HepG2 (cell line): ENCODE measurements around the gene ENGASE. TPM values are rescaled to one million over a fixed set of nuclear protein-coding genes. Genes with fewer than 3 reads are reported as not detected.

Experiments used
- ATAC-seq: fragments of 200-7000 bp; cut with Tn5 transposase; 3 replicates; pipeline ENCODE4 v1.9.1; 2020; ENCODE audit warnings: mild to moderate bottlenecking, moderate library complexity
- BruUV-seq: library from RNA; stranded (reverse); fragments of 400-500 nt; replicated peaks from 2 replicates; lab custom pipeline; 2021; lab: Mats Ljungman, UMichigan
- CTCF ChIA-PET: fragments of 300-600 bp; formaldehyde crosslinking; extraction: SDS; loops from one replicate; lab custom pipeline; 2021; ENCODE audit warnings: low total read pairs, inconsistent platforms, low intra/inter-chr PET ratio; lab: Yijun Ruan, JAX
- POLR2A ChIA-PET: fragments of 350-600 bp; sonication (Branson Sonifier 250); formaldehyde crosslinking; loops from one replicate; lab custom pipeline; 2020; ENCODE audit warnings: antibody characterized with exemption, inconsistent platforms; lab: Yijun Ruan, JAX
- DNase-seq: peaks from one replicate; pipeline ENCODE4 v3.0.0-alpha.2; 2015; ENCODE audit warnings: low spot score
- FAIRE-seq: peaks from 3 replicates; lab custom pipeline; 2011; peaks lifted over from hg19 to GRCh38; lab: Jason Lieb, UNC
- H2AFZ ChIP-seq: one replicate; pipeline ENCODE4 v1.6.1; 2011; ENCODE audit warnings: low read length, inconsistent platforms
- H3K27ac ChIP-seq: fragments of 300-600 bp; 3 replicates; pipeline ENCODE4 v1.8.0; 2011; ENCODE audit warnings: mixed run types, mild to moderate bottlenecking, mixed read lengths, low read length, inconsistent platforms; ENCODE audit not compliant: insufficient read depth; ENCODE audit errors: extremely low read length
- H3K27me3 ChIP-seq, 2 experiments: fragments of 200-600 bp in 1 of 2; 2 replicates in 1 of 2; 3 replicates in 1 of 2; pipeline versions ENCODE4 v1.6.0 to v1.8.0; 2011; ENCODE audit warnings: low read length in 2 of 2, mild to moderate bottlenecking in 2 of 2, moderate library complexity in 2 of 2, inconsistent platforms in 1 of 2; ENCODE audit not compliant: insufficient read depth in 2 of 2, control insufficient read depth in 1 of 2
- H3K36me3 ChIP-seq, 2 experiments: fragments of 200-600 bp in 1 of 2; replicated peaks in 1 of 2; 2 replicates in 1 of 2; 3 replicates in 1 of 2; pipeline versions ENCODE4 v1.5.1 to v1.8.0; 2011; ENCODE audit warnings: low read length in 2 of 2, inconsistent platforms in 1 of 2; ENCODE audit not compliant: insufficient read depth in 2 of 2, control insufficient read depth in 1 of 2
- H3K4me1 ChIP-seq: 2 replicates; pipeline ENCODE4 v1.5.1; 2012; ENCODE audit warnings: low read length, inconsistent platforms; ENCODE audit not compliant: insufficient read depth
- H3K4me2 ChIP-seq: 2 replicates; pipeline ENCODE4 v1.6.0; 2011; ENCODE audit warnings: low read depth, low read length, inconsistent platforms
- H3K4me3 ChIP-seq, 3 experiments: fragments of 200-600 bp in 1 of 3; sonication (generic), shearing (Covaris generic) in 1 of 3; replicated peaks in 1 of 3; 2 replicates each; pipeline ENCODE4 v1.5.1; 2011 to 2016; ENCODE audit warnings: low read length in 3 of 3, inconsistent platforms in 2 of 3, low read depth in 2 of 3, mild to moderate bottlenecking in 2 of 3, control low read depth in 1 of 3, mixed read lengths in 1 of 3; ENCODE audit not compliant: insufficient read depth in 1 of 3
- H3K79me2 ChIP-seq: one replicate; pipeline ENCODE4 v1.6.1; 2011; ENCODE audit warnings: low read length, inconsistent platforms; ENCODE audit not compliant: insufficient read depth
- H3K9ac ChIP-seq: 2 replicates; pipeline ENCODE4 v1.6.0; 2011; ENCODE audit warnings: mild to moderate bottlenecking, low read depth, low read length, inconsistent platforms; ENCODE audit not compliant: insufficient read depth
- H3K9me3 ChIP-seq: 2 replicates; pipeline ENCODE4 v1.5.1; 2012; ENCODE audit warnings: mild to moderate bottlenecking, low read length
- H4K20me1 ChIP-seq: 2 replicates; pipeline ENCODE4 v1.6.0; 2011; ENCODE audit warnings: inconsistent platforms, mild to moderate bottlenecking, low read length, moderate library complexity; ENCODE audit not compliant: insufficient read depth
- FLYWCH1 ChIP-seq: sonication (generic); formaldehyde crosslinking; IDR thresholded peaks from 2 replicates; pipeline ENCODE4 v1.8.1; 2023; ENCODE audit warnings: mild to moderate bottlenecking, missing genetic modification reagents
- HMGA1 ChIP-seq: sonication (generic); formaldehyde crosslinking; conservative IDR thresholded peaks from 2 replicates; pipeline ENCODE4 v1.4.0; 2020; ENCODE audit warnings: missing genetic modification reagents
- HMGXB3 ChIP-seq: sonication (generic); formaldehyde crosslinking; IDR thresholded peaks from 2 replicates; pipeline ENCODE4 v1.4.0; 2020; ENCODE audit warnings: missing genetic modification reagents, borderline replicate concordance
- HNRNPL ChIP-seq: fragments of 200-400 bp; formaldehyde crosslinking; IDR thresholded peaks from 2 replicates; pipeline ENCODE4 v1.6.1; 2017; ENCODE audit warnings: mild to moderate bottlenecking, low read depth, low read length
- MXD1 ChIP-seq: sonication (generic); formaldehyde crosslinking; IDR thresholded peaks from 2 replicates; pipeline ENCODE4 v1.4.0; 2020; ENCODE audit warnings: mild to moderate bottlenecking, missing genetic modification reagents
- TRIM22 ChIP-seq: fragments of 450-650 bp; IDR thresholded peaks from 2 replicates; pipeline ENCODE4 v1.6.1; 2017
- ZFP36L1 ChIP-seq: sonication (generic); formaldehyde crosslinking; IDR thresholded peaks from 2 replicates; pipeline ENCODE4 v1.8.0; 2022; ENCODE audit warnings: mild to moderate bottlenecking, missing genetic modification reagents, moderate library complexity
- ZFP90 ChIP-seq: sonication (generic); formaldehyde crosslinking; IDR thresholded peaks from 2 replicates; pipeline ENCODE4 v1.8.0; 2022; ENCODE audit warnings: missing genetic modification reagents, mild to moderate bottlenecking, inconsistent platforms, borderline replicate concordance
- ZNF263 ChIP-seq: sonication (generic); formaldehyde crosslinking; IDR thresholded peaks from 2 replicates; pipeline ENCODE4 v1.4.0; 2020; ENCODE audit warnings: missing genetic modification reagents
- WGBS: methylation state at CpG from one replicate; pipeline ENCODE4 v1.1.6; 2017; ENCODE audit warnings: low lambda C conversion rate; 5-methylcytosine and 5-hydroxymethylcytosine counted together
- in situ Hi-C: cut with HindIII; loops from 2 replicates; pipeline ENCODE4 v1.10.0; 2017; ENCODE audit warnings: low pct_unique_long_range_greater_than_20kb; ENCODE audit not compliant: extremely low pct_ligation_motif_present
- intact Hi-C: fragments of 100-400 bp; cut with micrococcal nuclease; formaldehyde crosslinking; loops from one replicate; pipeline ENCODE4 v1.10.0; 2022; ENCODE audit not compliant: unreplicated experiment
- polyA plus RNA-seq, 8 experiments: library from polyadenylated mRNA; depleted of rRNA in 3 of 8; stranded (reverse) in 7 of 8; unstranded in 1 of 8; fragments of >200 nt; fragmentation: Illumina TruSeq in 4 of 8; extraction: Trizol in 4 of 8; gene quantifications; 2 replicates each; pipeline versions ENCODE4 v1.2.1 to v1.2.3, GENCODE V29; 2011 to 2016; ENCODE audit warnings: low read depth in 4 of 8, missing spikeins in 1 of 8, mixed read lengths in 1 of 8; ENCODE audit not compliant: insufficient read depth in 1 of 8
- total RNA-seq, 5 experiments: library from RNA; depleted of rRNA; stranded (reverse); fragments of >200 nt; fragmentation: Illumina TruSeq; extraction: Trizol; gene quantifications; 2 replicates each; pipeline ENCODE4 v1.2.3, GENCODE V29; 2016; ENCODE audit warnings: low read depth in 1 of 5

ENGASE gene
- total and polyA plus RNA-seq, 2 of the 13 experiments (the other 11 are each of a cell fraction or from before 2014, with no cell fraction given), result 10.6 to 18.1 TPM

GRCh38 chr17:79024901-79025737 is 49.5 kb upstream of the ENGASE start (continued):
- TF ChIP-seq TRIM22 (no peak), ZNF263 (peak; percentile 64; the same call in 1 of the 2 replicates), ZFP36L1 (CRISPR knock-in tag) (no peak), HNRNPL (no peak), ZFP90 (no peak)
- TF ChIP-seq, all 625 proteins: peak for 17

GRCh38 chr17:79026376-79027273 is 48.0 kb upstream of the ENGASE start:
- WGBS, result 12% methylated on average over 15 of the region's 16 CpGs
- ATAC-seq, result peak; percentile 66
- intact Hi-C loops (loop anchor here (1.0 to 5.0 kb wide), 2 partner anchors 7 to 39 kb away; no protein-coding TSS in a partner anchor), in situ Hi-C loops (no loop called here)
- H2AFZ ChIP-seq, result no peak overlapping the region
- H3K36me3 ChIP-seq, result no peaks in the 10 kb centered on the region; a peak in 1 of 5 replicates
- no peaks in the 10 kb centered on the region for H4K20me1 ChIP-seq
- peaks cover 0 to 9% of the 10 kb centered on the region in 2 experiments; a peak in 1 of 5 replicates for H3K27me3 ChIP-seq
- H3K4me3 ChIP-seq, result peak overlapping the region; percentile 56 to 82 (median 57)
- H3K79me2 ChIP-seq, result peaks cover 8% of the 10 kb centered on the region
- no TSS peak for BruUV-seq
- peak overlapping the region; percentile 95 for H3K27ac ChIP-seq
- peaks cover 79% of the 10 kb centered on the region for H3K4me1 ChIP-seq
- peak overlapping the region; percentile 99 for H3K4me2 ChIP-seq
- ChIA-PET CTCF (interaction anchor here (1.4 kb wide), 1 partner anchor 20 kb away, joined by 3 read pairs; no protein-coding TSS in a partner anchor), POLR2A (interaction anchor here (0.6 to 4.6 kb wide), 46 partner anchors 8 to 1646 kb away, joined by 3 to 127 read pairs (median 5); partner anchors contain the start of genes CANT1, CBX8, ENGASE and LGALS3BP)
- FAIRE-seq, result peak; percentile 94
- H3K9ac ChIP-seq, result peak overlapping the region; percentile 94
- DNase-seq, result peak; percentile 99
- no peaks in the 10 kb centered on the region for H3K9me3 ChIP-seq
- TF ChIP-seq MXD1 (CRISPR knock-in tag) (no peak; the same call in none of the 2 replicates), FLYWCH1 (CRISPR knock-in tag) (no peak), HMGA1 (CRISPR knock-in tag) (no peak), HMGXB3 (peak; percentile 16; the same call in 1 of the 2 replicates)
